Transverse colon (tissue), 4 donors: ENCODE results near the gene CPT1A. TPM values are rescaled to one million over a fixed set of nuclear protein-coding genes. Genes with fewer than 3 reads are reported as not detected.

Experiments
- DNase-seq: peaks from one replicate; pipeline ENCODE4 v3.0.0-alpha.2; 2019
- H3K27ac ChIP-seq, 4 donors: fragments of 200-600 bp; sonication (generic); 2 replicates each; pipeline ENCODE4 v1.5.1; 2016 to 2018; ENCODE audit warnings: inconsistent platforms in 4 of 4
- H3K27me3 ChIP-seq: fragments of 200-600 bp; sonication (generic); 2 replicates; pipeline ENCODE4 v1.5.1; 2017; ENCODE audit warnings: inconsistent platforms
- H3K36me3 ChIP-seq, 4 donors: fragments of 200-600 bp; sonication (generic); 2 replicates each; pipeline ENCODE4 v1.5.1; 2017 to 2019; ENCODE audit warnings: inconsistent platforms in 4 of 4
- H3K4me1 ChIP-seq, 4 donors: fragments of 200-600 bp; sonication (generic); 2 replicates each; pipeline ENCODE4 v1.5.1; 2017 to 2020; ENCODE audit warnings: inconsistent platforms in 4 of 4
- H3K4me3 ChIP-seq, 4 donors: fragments of 200-600 bp; sonication (generic); 1 replicate in 1 of 4; 2 replicates in 3 of 4; pipeline versions ENCODE4 v1.5.1 to v1.6.1; 2017 to 2019; ENCODE audit warnings: inconsistent platforms in 4 of 4
- H3K9me3 ChIP-seq, 2 donors: fragments of 200-600 bp; sonication (generic); 2 replicates each; pipeline ENCODE4 v1.5.1; 2017 to 2019; ENCODE audit warnings: inconsistent platforms in 2 of 2
- CTCF ChIP-seq, 5 experiments: fragments of 200-600 bp in 3 of 5; fragments of 450-650 bp in 2 of 5; sonication (generic) in 3 of 5; IDR thresholded peaks; 1 replicate in 2 of 5; 2 replicates in 3 of 5; pipeline ENCODE4 v1.5.1; 2016 to 2017; ENCODE audit warnings: antibody characterized with exemption in 5 of 5, inconsistent platforms in 3 of 5, mild to moderate bottlenecking in 2 of 5, moderate library complexity in 1 of 5
- EP300 ChIP-seq: sonication (generic); formaldehyde crosslinking; IDR thresholded peaks from one replicate; pipeline ENCODE4 v1.6.1; 2017; ENCODE audit warnings: antibody characterized with exemption, low read depth
- POLR2A ChIP-seq: fragments of 450-650 bp; IDR thresholded peaks from one replicate; pipeline ENCODE4 v1.6.1; 2016; ENCODE audit warnings: antibody characterized with exemption, mild to moderate bottlenecking, moderate library complexity
- POLR2AphosphoS5 ChIP-seq, 3 donors: sonication (generic); formaldehyde crosslinking; IDR thresholded peaks; one replicate each; pipeline ENCODE4 v1.6.1; 2016; ENCODE audit warnings: antibody characterized with exemption in 3 of 3
- WGBS, 2 donors: methylation state at CpG; one replicate each; pipeline ENCODE4 v1.1.5; 2018; ENCODE audit warnings: low coverage in 1 of 2; 5-methylcytosine and 5-hydroxymethylcytosine counted together
- in situ Hi-C, 4 donors: fragments of 200-750 bp; cut with MboI; loops; one replicate each; pipeline versions ENCODE4 v1.15.0 to v1.15.1; 2017; ENCODE audit warnings: low sequenced_read_pairs in 3 of 4, low pct_ligation_motif_present in 1 of 4, low pct_unique_long_range_greater_than_20kb in 1 of 4
- intact Hi-C: fragments of 100-400 bp; cut with DNase I; formaldehyde crosslinking; loops from one replicate; pipeline ENCODE4 v1.15.1; 2023; ENCODE audit warnings: low total_unique reads
- total RNA-seq, 4 donors: library from RNA; depleted of rRNA; stranded (reverse); fragments of >200 nt; gene quantifications; one replicate each; pipeline ENCODE4 v1.1.0, GENCODE V29; 2016

The CPT1A gene
- total RNA-seq, 4 donors from 2014 or later: 98.9 to 263 (median 177) TPM

GRCh38 chr11:68809506-68809905 is 32.2 kb downstream of the CPT1A start:
- intact Hi-C loops (no loop called here), in situ Hi-C loops (no loop called here)
- DNase-seq: no peak
- Histone ChIP-seq H3K36me3 (peaks cover 0 to 24% (median 3%) of the 10 kb centered on the region in 4 donors), H3K27ac (peak overlapping the region in 2 of 4 donors; percentile 8 to 10), H3K4me1 (peaks cover 13 to 24% (median 22%) of the 10 kb centered on the region in 4 donors), H3K4me3 (no peak overlapping the region), H3K27me3 (no peaks in the 10 kb centered on the region), H3K9me3 (no peaks in the 10 kb centered on the region)
- TF ChIP-seq POLR2AphosphoS5 (IDR thresholded peaks at IDR 0.05) (no peak), EP300 (no peak), POLR2A (no peak)
- 59% methylated on average over 5 of the region's 5 CpGs; no CpG with 5 or more reads in 1 of the 2 donors for WGBS, 2 donors

GRCh38 chr11:68808787-68809186 is 32.9 kb downstream of the CPT1A start:
- in situ Hi-C loops (no loop called here), intact Hi-C loops (no loop called here)
- 93 to 96% methylated on average over 2 of the region's 2 CpGs for WGBS, 2 donors
- no peak for DNase-seq
- no peak overlapping the region for H3K4me3 ChIP-seq
- no peak for TF ChIP-seq CTCF (IDR thresholded peaks at IDR 0.05)
- no peak for TF ChIP-seq EP300
- no peak for TF ChIP-seq POLR2AphosphoS5 (IDR thresholded peaks at IDR 0.05)
- no peak for TF ChIP-seq POLR2A
- peaks cover 13 to 24% (median 22%) of the 10 kb centered on the region in 4 donors for H3K4me1 ChIP-seq
- no peaks in the 10 kb centered on the region for H3K27me3 ChIP-seq
- no peaks in the 10 kb centered on the region for H3K9me3 ChIP-seq
- H3K36me3 ChIP-seq: peaks cover 0 to 23% (median 3%) of the 10 kb centered on the region in 4 donors
- no peak overlapping the region for H3K27ac ChIP-seq

- 28 to 92% methylated on average over 2 to 23 of the region's 23 CpGs for WGBS, 2 donors
- Histone ChIP-seq H3K9me3 (no peaks in the 10 kb centered on the region), H3K4me1 (peaks cover 9 to 15% (median 14%) of the 10 kb centered on the region in 4 donors), H3K27ac (no peak overlapping the region), H3K4me3 (no peak overlapping the region), H3K27me3 (no peaks in the 10 kb centered on the region), H3K36me3 (peaks cover 0 to 32% (median 4%) of the 10 kb centered on the region in 4 donors)
- intact Hi-C loops: no loop called here
- TF ChIP-seq POLR2AphosphoS5 (IDR thresholded peaks at IDR 0.05) (peak in 1 of 3 donors; percentile 5), POLR2A (no peak)
- in situ Hi-C loops: no loop called here
- no peak for DNase-seq
Observed at GRCh38 chr11:68806931-68807844, 34.5 kb downstream of the CPT1A start.

- in situ Hi-C loops: no loop called here
Observed at GRCh38 chr11:68804786-68805185, 36.9 kb downstream of the CPT1A start.

More at GRCh38 chr11:68804786-68805185, 36.9 kb downstream of the CPT1A start:
- Histone ChIP-seq H3K9me3 (no peaks in the 10 kb centered on the region), H3K27ac (no peak overlapping the region), H3K4me3 (no peak overlapping the region), H3K4me1 (peaks cover under 1 to 2% (median 1%) of the 10 kb centered on the region in 4 donors), H3K36me3 (peaks cover 0 to 51% (median 14%) of the 10 kb centered on the region in 4 donors), H3K27me3 (no peaks in the 10 kb centered on the region)
- no peak for DNase-seq
- WGBS, 2 donors: 75% methylated on average over 3 of the region's 3 CpGs; no CpG with 5 or more reads in 1 of the 2 donors
- TF ChIP-seq CTCF (IDR thresholded peaks at IDR 0.05): no peak
- TF ChIP-seq POLR2A: no peak
- no peak for TF ChIP-seq POLR2AphosphoS5 (IDR thresholded peaks at IDR 0.05)
- no peak for TF ChIP-seq EP300
- intact Hi-C loops: no loop called here
